HG02870 (cell line): ENCODE results near the gene NHSL2.
A peak's percentile ranks its signal among the peaks of the same experiment; 100 is the strongest.

Experiments
- ATAC-seq: cut with Tn5 transposase; IDR thresholded peaks from one replicate; pipeline ENCODE4 v1.9.1; 2021; ENCODE audit warnings: mild to moderate bottlenecking, moderate library complexity; ENCODE audit not compliant: unreplicated experiment

Gene NHSL2

GRCh38 chrX:72060921-72061490 is 150.4 kb downstream of the NHSL2 start:
- no peak for ATAC-seq

GRCh38 chrX:72062916-72063315 is 152.3 kb downstream of the NHSL2 start:
- ATAC-seq, result no peak

GRCh38 chrX:72069350-72070160 is 158.9 kb downstream of the NHSL2 start:
- ATAC-seq, result no peak

DNA sequence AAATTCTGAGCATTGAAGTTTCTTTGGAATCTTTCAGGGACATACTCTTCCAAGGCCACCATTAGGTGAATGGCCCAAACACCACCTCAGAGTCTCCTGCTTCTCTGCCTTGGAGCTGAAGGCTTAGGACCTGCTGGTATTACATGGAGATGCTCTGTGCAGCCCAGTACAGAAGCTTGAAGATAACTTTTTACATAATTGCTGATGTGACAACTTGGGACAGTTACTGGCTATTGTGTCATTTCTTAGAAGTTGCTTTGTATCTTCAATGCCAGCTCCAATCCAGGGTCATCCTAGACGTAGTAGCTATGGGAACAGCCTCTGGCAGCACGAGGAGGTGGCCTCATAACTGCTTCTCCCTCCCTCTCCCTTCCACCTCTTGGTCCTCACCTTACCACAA is 160.6 kb downstream of the NHSL2 start:
- no peak for ATAC-seq

- no peak for ATAC-seq
These were observed 163.0 kb downstream of the NHSL2 start for GRCh38 chrX:72073633-72074032.

DNA sequence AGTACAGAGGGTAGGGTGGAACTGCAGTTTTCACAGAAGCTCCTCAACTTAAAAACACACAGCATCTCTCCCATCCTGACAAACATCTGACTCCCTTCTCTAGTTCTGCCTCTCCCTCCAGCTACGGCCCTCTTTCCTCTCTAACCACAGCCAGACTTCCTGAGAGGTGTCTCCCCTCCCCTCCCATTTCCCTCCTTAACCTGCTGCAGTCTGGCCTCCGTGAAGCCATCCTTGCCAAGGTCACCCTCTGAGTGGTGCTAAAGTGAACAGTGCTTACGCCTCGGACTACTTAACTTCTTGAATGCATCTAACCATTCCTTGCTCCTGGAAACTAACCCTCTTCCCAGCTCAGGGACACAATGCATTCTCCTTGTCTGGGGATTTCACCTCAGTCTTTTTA is 167.8 kb downstream of the NHSL2 start:
- ATAC-seq, result no peak

DNA sequence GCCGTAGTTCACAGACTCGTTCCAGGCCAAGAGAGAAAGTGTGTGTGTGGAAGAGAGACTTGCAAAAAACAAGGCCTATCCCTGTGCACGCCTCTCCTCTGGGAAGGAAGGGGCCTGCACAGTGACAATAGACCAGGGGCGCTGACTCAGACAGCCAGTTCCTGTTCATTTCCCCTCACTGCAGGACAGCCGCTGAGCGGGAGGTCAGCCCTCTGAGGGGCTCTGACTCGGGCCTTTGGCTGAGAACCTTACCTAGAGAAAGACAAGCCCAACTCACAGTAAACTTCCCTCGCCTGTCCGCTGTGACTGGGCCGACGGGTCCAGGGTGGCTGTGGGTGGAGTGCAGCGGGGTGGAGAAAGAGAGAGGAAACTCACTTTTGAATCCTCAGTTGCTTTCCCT is 169.0 kb downstream of the NHSL2 start:
- no peak for ATAC-seq

DNA sequence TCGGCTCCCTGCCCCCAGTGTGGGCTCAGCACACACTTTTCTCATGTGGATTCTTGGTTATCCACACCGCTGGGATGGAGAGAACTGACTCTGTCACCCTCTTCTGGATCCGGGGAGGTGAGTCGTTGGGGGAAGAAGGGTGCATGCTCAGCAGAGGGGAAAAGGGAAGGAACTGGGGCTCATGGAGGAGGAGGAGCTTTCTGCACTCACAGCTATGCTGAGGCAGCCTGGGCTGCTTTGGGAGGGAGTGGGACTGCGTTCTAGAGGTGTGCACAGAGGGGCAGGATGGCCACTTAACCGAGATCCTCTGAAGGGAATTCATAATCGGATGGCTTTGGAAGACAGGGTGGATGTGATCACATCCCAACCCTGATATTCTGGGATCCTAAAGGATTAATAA is 169.5 kb downstream of the NHSL2 start:
- ATAC-seq, result no peak

- no peak for ATAC-seq
These were observed 170.2 kb downstream of the NHSL2 start for GRCh38 chrX:72080800-72081199.

GRCh38 chrX:72081605-72082320 is 171.1 kb downstream of the NHSL2 start:
- ATAC-seq, result no peak

DNA sequence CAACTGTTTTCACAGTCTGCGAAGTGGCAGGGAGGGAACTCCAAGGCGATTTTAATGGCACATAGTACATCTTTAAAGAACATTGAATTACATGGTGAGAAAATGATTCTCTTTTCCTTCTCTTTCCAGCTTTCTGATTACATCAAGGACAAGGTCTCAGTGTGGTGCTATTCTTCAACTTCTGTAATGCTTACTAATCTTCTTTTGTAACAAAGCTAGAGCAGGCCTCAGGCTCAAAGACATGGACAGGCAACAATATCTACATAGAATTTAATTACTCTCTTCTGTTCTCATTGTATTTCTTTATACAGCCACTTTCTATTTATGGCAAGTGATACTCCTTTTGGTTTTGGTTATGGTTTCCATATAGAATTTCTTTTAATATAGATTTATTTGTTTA is 172.6 kb downstream of the NHSL2 start:
- ATAC-seq, result no peak

- ATAC-seq, result no peak
These were observed 173.5 kb downstream of the NHSL2 start for GRCh38 chrX:72084114-72084513.

- no peak for ATAC-seq
These were observed 176.3 kb downstream of the NHSL2 start for GRCh38 chrX:72086995-72087394.

DNA sequence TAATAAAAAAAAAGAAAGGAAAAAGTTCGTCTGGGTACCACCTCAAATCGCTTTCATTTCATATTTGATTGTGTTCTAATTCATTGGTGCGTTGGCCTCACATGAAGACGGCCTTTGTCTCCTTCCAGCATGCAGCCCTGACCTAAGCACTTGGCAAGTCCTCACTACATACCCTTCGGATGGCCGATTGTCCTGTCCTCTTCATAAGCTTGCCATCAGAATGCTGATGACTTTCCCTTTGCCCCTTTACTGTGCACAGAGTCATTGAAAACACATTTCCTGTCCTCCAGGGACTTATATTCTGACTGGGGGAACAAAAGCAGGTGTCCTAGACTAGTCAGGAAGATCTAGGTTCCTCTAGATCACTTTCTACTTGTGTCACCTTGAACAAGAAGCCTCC is 178.1 kb downstream of the NHSL2 start:
- ATAC-seq, result no peak

- ATAC-seq, result no peak
These were observed 178.6 kb downstream of the NHSL2 start for GRCh38 chrX:72089254-72089653.

GRCh38 chrX:72094894-72095293 is 184.2 kb downstream of the NHSL2 start:
- peak; percentile 88 for ATAC-seq

- no peak for ATAC-seq
These were observed 184.7 kb downstream of the NHSL2 start for GRCh38 chrX:72095370-72095769.

GRCh38 chrX:72097098-72097497 is 186.5 kb downstream of the NHSL2 start:
- ATAC-seq, result no peak

- ATAC-seq, result no peak
These were observed 189.6 kb downstream of the NHSL2 start for GRCh38 chrX:72100051-72100755.

DNA sequence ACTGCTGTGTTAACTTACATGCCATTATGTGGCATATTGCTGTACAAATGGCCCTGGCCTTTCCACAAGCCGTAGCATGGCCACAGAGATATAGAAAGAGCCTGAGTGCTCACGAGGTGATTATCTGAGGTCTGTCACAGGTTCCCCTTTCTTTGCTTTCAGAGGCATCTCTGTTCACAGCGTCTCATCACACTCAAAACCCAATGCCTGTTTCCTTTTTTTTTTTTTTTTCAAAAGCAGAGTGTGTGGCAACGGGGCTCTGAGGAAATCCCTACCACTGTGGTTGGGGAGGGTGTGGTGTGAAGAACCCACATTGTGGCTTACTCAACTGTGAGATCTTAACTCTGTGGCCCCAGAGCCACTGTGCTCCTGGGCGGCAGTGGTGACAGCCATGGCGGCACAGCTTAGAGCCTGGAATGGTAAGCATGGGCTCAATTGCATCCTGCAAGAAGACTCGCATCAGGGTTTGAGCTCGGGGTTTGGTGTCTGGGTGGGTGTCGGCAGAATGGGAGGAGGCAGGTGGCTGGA is 190.2 kb downstream of the NHSL2 start:
- ATAC-seq, result peak; percentile 70

- ATAC-seq, result no peak
These were observed 191.0 kb downstream of the NHSL2 start for GRCh38 chrX:72101597-72102037.
